WI38 (cell line): ENCODE results near the gene CACNA2D3.

Experiments
- H3K4me3 ChIP-seq: 2 replicates; pipeline ENCODE4 v1.5.1; 2011; ENCODE audit warnings: low read depth, mild to moderate bottlenecking, control low read depth, low read length
- TF ChIP-seq, protein P1 (sequence below): IDR thresholded peaks from 2 replicates; pipeline ENCODE4 v1.5.1; 2012; ENCODE audit warnings: low read depth, mild to moderate bottlenecking, control low read depth, low read length

CACNA2D3 gene

GRCh38 chr3:54171509-54171908 is 49.2 kb downstream of the CACNA2D3 start:
- no peak overlapping the region for H3K4me3 ChIP-seq
- TF ChIP-seq, protein P1, sequence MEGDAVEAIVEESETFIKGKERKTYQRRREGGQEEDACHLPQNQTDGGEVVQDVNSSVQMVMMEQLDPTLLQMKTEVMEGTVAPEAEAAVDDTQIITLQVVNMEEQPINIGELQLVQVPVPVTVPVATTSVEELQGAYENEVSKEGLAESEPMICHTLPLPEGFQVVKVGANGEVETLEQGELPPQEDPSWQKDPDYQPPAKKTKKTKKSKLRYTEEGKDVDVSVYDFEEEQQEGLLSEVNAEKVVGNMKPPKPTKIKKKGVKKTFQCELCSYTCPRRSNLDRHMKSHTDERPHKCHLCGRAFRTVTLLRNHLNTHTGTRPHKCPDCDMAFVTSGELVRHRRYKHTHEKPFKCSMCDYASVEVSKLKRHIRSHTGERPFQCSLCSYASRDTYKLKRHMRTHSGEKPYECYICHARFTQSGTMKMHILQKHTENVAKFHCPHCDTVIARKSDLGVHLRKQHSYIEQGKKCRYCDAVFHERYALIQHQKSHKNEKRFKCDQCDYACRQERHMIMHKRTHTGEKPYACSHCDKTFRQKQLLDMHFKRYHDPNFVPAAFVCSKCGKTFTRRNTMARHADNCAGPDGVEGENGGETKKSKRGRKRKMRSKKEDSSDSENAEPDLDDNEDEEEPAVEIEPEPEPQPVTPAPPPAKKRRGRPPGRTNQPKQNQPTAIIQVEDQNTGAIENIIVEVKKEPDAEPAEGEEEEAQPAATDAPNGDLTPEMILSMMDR: no peak

DNA sequence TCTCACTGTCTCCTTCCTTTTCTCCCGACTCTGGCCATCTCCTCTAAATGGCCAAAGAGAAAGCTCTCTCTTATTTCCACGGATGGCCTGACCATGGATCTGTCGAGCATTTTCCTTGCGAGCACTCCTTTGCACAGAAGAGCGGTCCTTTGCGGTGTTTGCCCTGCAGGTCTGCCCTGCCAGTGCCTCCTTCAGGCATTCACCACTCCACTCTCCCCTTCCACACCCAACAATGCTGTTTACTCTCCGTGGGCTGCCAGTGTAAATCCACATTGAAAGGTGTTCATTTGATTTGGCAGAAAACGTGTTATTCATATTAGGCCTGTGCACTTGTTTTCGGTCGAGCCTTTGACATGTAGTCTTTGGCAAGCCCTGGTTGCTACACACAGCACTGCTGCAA is 49.6 kb downstream of the CACNA2D3 start:
- H3K4me3 ChIP-seq: no peak overlapping the region
- TF ChIP-seq, protein P1: no peak

GRCh38 chr3:54173371-54173770 is 51.0 kb downstream of the CACNA2D3 start:
- TF ChIP-seq, protein P1: no peak
- no peak overlapping the region for H3K4me3 ChIP-seq

DNA sequence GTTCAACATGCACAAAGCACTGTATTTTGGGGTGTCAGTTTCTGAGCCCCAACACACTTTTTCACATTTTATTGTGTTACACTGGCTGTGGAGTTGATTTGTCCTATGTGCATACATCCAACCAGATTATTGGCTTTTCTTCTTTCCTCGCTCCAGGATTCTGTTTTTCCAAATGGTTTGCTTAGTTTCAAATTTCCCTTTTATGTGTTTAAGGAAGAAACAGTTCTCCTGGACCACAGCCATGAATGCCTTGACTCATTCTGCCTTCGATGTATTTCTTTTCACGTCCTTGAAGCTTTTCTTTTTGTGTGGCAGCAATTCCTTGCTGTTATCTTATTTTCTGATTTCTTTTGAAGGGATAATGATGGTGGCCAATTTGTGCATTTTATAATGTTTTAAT is 53.8 kb downstream of the CACNA2D3 start:
- no peak overlapping the region for H3K4me3 ChIP-seq
- TF ChIP-seq, protein P1: no peak

DNA sequence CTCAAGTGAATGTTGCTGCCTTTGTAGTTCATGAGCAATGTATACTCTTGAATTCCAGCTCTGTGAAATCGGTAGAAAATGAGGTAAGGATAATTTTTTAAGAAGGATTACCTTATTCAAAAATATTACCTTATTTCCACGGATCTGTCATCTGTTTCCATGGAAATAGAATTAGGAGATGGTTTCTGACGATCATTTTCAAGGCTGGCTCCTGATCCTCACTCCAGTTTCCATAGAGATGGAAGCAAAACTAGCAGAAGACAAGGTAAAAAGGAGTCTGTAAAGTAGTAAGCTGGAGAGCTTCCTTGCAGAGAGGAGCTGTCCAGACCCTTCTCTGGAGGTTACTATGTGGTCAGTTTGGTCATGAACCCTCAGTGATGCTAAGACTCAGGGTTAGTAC is 55.5 kb downstream of the CACNA2D3 start:
- TF ChIP-seq, protein P1: no peak
- no peak overlapping the region for H3K4me3 ChIP-seq

GRCh38 chr3:54178376-54178775 is 56.0 kb downstream of the CACNA2D3 start:
- no peak overlapping the region for H3K4me3 ChIP-seq
- TF ChIP-seq, protein P1: no peak

GRCh38 chr3:54180921-54181320 is 58.6 kb downstream of the CACNA2D3 start:
- no peak overlapping the region for H3K4me3 ChIP-seq
- TF ChIP-seq, protein P1: no peak
